Measurements from ENCODE around the gene TMEM164. TPM values are rescaled to one million over a fixed set of nuclear protein-coding genes. Genes with fewer than 3 reads are reported as not detected.

Gene TMEM164
- total and polyA plus RNA-seq, 2 of the 4 experiments (the other 2 are of a cell fraction) = 6.3 to 7.1 TPM

GRCh38 chrX:110208092-110208491 is 205.2 kb downstream of the TMEM164 start:
- Histone ChIP-seq H3K36me3 (ENCODE audit: control insufficient read depth, insufficient read depth, low read length) (no peaks in the 10 kb centered on the region), H3K14ac (replicated peaks; ENCODE audit: low read depth, low read length) (no peak overlapping the region), H3K79me1 (ENCODE audit: low read depth in 1 of 2, low read length in 2 of 2) (peaks cover 8 to 16% of the 10 kb centered on the region in 2 experiments; a peak in 3 of 4 replicates), H3K4me2 (ENCODE audit: low read depth, low read length) (no peak overlapping the region), H2BK20ac (ENCODE audit: low read depth, low read length) (no peak overlapping the region), H3K9me3 (ENCODE audit: control insufficient read depth, insufficient read depth, low read length) (no peaks in the 10 kb centered on the region), H3K56ac (ENCODE audit: extremely low read depth, insufficient read depth, low read length) (no peak overlapping the region), H3K27me3 (ENCODE audit: control insufficient read depth, insufficient read depth, low read length) (no peaks in the 10 kb centered on the region), H2BK15ac (ENCODE audit: low read depth, low read length) (no peak overlapping the region), H3K9ac (ENCODE audit: low read depth, low read length) (no peak overlapping the region), H3K18ac (ENCODE audit: low read depth, low read length) (no peak overlapping the region), H3K4ac (ENCODE audit: low read depth, low read length) (no peak overlapping the region), H2AK5ac (ENCODE audit: low read depth, low read length) (no peak overlapping the region), H2BK120ac (ENCODE audit: low read depth, low read length) (no peak overlapping the region), H3K9me1 (ENCODE audit: insufficient read depth, low read length) (no peaks in the 10 kb centered on the region), H3K23ac (ENCODE audit: low read depth, low read length) (no peak overlapping the region), H4K91ac (ENCODE audit: insufficient read depth, low read depth, low read length) (no peak overlapping the region), H3K4me1 (ENCODE audit: control insufficient read depth, insufficient read depth, low read length) (peaks cover 8% of the 10 kb centered on the region), H2AFZ (replicated peaks; ENCODE audit: low read length, poor library complexity) (no peak overlapping the region), H4K8ac (ENCODE audit: low read depth in 2 of 2, low read length in 2 of 2) (no peak overlapping the region), H4K5ac (ENCODE audit: low read depth, low read length) (no peak overlapping the region), H2BK5ac (ENCODE audit: low read depth, low read length, poor library complexity, severe bottlenecking) (no peak overlapping the region), H4K20me1 (ENCODE audit: insufficient read depth, low read length) (no peaks in the 10 kb centered on the region), H2AK9ac (replicated peaks; ENCODE audit: low read depth, low read length, poor library complexity) (no peak overlapping the region), H3K4me3 (ENCODE audit: insufficient read depth, low read depth, low read length) (no peak overlapping the region), H3K27ac (ENCODE audit: insufficient read depth, low read length) (no peak overlapping the region)
- POLR2A ChIA-PET (ENCODE audit: unreplicated experiment) = no interaction called here
- no peak for ATAC-seq (ENCODE audit: low read depth)
- WGBS, 2 experiments (ENCODE audit: extremely low coverage in 2 of 2, insufficient read length in 1 of 2) = no CpG with 5 or more reads among the region's 2 CpGs
- in situ Hi-C loops (cut with MboI; ENCODE audit: low sequenced_read_pairs) = no loop called here
- dilution Hi-C loops (cut with HindIII; ENCODE audit: low sequenced_read_pairs, unreplicated experiment) = no loop called here
- DNase-seq = no peak
- intact Hi-C loops (cut with micrococcal nuclease) = no loop called here
- CTCF ChIA-PET = no interaction called here
- BruUV-seq (replicated peaks) = no TSS peak
- TF ChIP-seq FOS (IDR thresholded peaks at IDR 0.05; ENCODE audit: low read depth, low read length) = no peak
- TF ChIP-seq MAZ (IDR thresholded peaks at IDR 0.05; ENCODE audit: borderline replicate concordance, low read depth, low read length) = no peak
- TF ChIP-seq CEBPB (IDR thresholded peaks at IDR 0.05; ENCODE audit: low read depth, low read length) = no peak
- no peak for TF ChIP-seq BHLHE40 (IDR thresholded peaks at IDR 0.05; ENCODE audit: low read depth, low read length)
- no peak for TF ChIP-seq USF2 (IDR thresholded peaks at IDR 0.05; ENCODE audit: low read depth, low read length)
- no peak for TF ChIP-seq NFE2L2 (IDR thresholded peaks at IDR 0.05; ENCODE audit: low read depth, low read length)
- TF ChIP-seq RAD21 (IDR thresholded peaks at IDR 0.05; ENCODE audit: low read length) = no peak
- no peak for TF ChIP-seq MXI1 (IDR thresholded peaks at IDR 0.05; ENCODE audit: borderline replicate concordance, low read depth, low read length)
- no peak for TF ChIP-seq CTCF (conservative IDR thresholded peaks at IDR 0.05; ENCODE audit: low read depth, low read length)
- TF ChIP-seq SMC3 (IDR thresholded peaks at IDR 0.05; ENCODE audit: low read depth, low read length) = no peak
- no peak for TF ChIP-seq CHD1 (IDR thresholded peaks at IDR 0.05; ENCODE audit: low read depth, low read length)

All from IMR-90 (cell line).